ENCODE data around the gene NOD2.

Gene NOD2

GRCh38 chr16:50670476-50670875, 22.9 kb upstream of the NOD2 start:
- DNase-seq (ENCODE audit: low read depth), result no peak
- H3K4me3 ChIP-seq (ENCODE audit: low read depth, low read length), result no peak overlapping the region
- TF ChIP-seq CTCF (conservative IDR thresholded peaks at IDR 0.05; ENCODE audit: low read depth, low read length), result no peak

GRCh38 chr16:50671644-50672260, 21.7 kb upstream of the NOD2 start:
- TF ChIP-seq CTCF (conservative IDR thresholded peaks at IDR 0.05; ENCODE audit: low read depth, low read length), result peak; percentile 75

GRCh38 chr16:50673496-50674275, 19.7 kb upstream of the NOD2 start:
- no peak overlapping the region for H3K4me3 ChIP-seq (ENCODE audit: low read depth, low read length)
- no peak for TF ChIP-seq CTCF (conservative IDR thresholded peaks at IDR 0.05; ENCODE audit: low read depth, low read length)
- DNase-seq (ENCODE audit: low read depth), result no peak

More at GRCh38 chr16:50671644-50672260, 21.7 kb upstream of the NOD2 start:
- no peak overlapping the region for H3K4me3 ChIP-seq (ENCODE audit: low read depth, low read length)
- DNase-seq (ENCODE audit: low read depth), result peak; percentile 49

- TF ChIP-seq CTCF (conservative IDR thresholded peaks at IDR 0.05; ENCODE audit: low read depth, low read length), result no peak
- H3K4me3 ChIP-seq (ENCODE audit: low read depth, low read length), result no peak overlapping the region
- no peak for DNase-seq (ENCODE audit: low read depth)
Measured at GRCh38 chr16:50674831-50675230, 18.6 kb upstream of the NOD2 start.

GRCh38 chr16:50675686-50676610, 17.5 kb upstream of the NOD2 start:
- no peak for DNase-seq (ENCODE audit: low read depth)
- no peak for TF ChIP-seq CTCF (conservative IDR thresholded peaks at IDR 0.05; ENCODE audit: low read depth, low read length)
- no peak overlapping the region for H3K4me3 ChIP-seq (ENCODE audit: low read depth, low read length)

- H3K4me3 ChIP-seq (ENCODE audit: low read depth, low read length), result no peak overlapping the region
- TF ChIP-seq CTCF (conservative IDR thresholded peaks at IDR 0.05; ENCODE audit: low read depth, low read length), result no peak
- DNase-seq (ENCODE audit: low read depth), result no peak
Measured at GRCh38 chr16:50676684-50677225, 16.7 kb upstream of the NOD2 start.

Data from choroid plexus epithelial cell (primary cell).